DMS53 treated with DMSO at 0.1 percent for 48 hours (cell line): Measurements from ENCODE around the gene NOL8.

Experiments used
- DNase-seq: peaks from one replicate; lab custom pipeline; 2025; ENCODE audit not compliant: unreplicated experiment; lab: John Stamatoyannopoulos, UW

Gene NOL8

GRCh38 chr9:92270511-92270910 is 54.6 kb downstream of the NOL8 start:
- DNase-seq: no peak

GRCh38 chr9:92266486-92266885 is 58.7 kb downstream of the NOL8 start:
- DNase-seq: no peak

DNA sequence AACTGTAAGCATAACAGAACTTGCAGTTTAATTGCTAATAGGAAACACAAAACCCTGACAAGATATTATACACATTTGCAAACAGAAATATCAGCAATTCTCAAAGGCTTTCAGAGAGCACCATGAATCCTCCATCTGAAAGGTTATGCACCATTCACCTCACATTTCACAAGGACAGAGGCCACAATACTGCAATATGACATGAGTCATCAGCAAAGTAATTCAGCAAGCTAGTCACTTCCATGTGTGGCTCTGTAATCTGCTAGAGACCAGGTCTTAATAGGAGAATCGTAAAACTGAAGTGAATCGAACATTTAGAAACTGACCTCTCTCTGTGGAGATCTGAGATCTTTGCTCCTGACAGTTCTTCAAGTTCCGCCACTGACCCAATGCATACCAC is 60.0 kb downstream of the NOL8 start:
- DNase-seq: no peak

DNA sequence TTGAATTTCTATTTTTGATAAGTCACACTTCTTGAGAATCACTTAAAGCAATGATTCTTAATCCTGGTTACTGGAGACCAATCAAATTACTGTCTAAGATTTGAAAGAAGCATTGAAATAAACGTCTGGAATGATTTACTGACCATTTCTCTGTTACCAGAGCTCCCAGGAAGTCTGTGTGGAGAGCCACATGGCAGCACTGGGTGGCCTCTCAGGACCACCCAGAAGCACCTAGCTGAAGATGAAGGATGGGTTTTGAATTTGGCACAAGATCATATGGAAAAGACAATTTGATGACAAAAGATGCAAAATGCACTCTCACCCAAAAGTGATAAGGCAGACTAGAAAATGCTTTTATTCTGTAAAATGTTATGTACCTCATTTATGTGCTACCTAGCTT is 62.0 kb downstream of the NOL8 start:
- DNase-seq: no peak

DNA sequence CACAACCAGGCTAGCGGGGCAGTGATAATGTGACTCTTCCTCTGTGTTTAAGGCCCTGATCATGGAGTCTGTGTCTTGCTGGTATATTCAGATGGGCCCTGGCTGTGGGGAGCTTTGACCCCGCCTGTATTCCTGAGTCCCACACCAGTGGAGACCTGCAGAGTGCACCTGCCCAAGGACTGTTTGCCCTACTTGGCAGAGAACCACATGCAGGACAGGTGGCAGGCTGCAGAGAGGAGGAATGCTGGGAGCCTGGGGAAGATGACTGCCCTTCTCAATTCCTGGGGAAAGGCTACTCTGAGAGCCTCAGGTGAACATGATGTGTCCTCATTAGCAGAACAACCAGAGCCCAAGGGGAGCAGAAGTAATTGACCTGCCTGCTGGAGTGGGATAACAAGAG is 67.8 kb downstream of the NOL8 start:
- DNase-seq: no peak

DNA sequence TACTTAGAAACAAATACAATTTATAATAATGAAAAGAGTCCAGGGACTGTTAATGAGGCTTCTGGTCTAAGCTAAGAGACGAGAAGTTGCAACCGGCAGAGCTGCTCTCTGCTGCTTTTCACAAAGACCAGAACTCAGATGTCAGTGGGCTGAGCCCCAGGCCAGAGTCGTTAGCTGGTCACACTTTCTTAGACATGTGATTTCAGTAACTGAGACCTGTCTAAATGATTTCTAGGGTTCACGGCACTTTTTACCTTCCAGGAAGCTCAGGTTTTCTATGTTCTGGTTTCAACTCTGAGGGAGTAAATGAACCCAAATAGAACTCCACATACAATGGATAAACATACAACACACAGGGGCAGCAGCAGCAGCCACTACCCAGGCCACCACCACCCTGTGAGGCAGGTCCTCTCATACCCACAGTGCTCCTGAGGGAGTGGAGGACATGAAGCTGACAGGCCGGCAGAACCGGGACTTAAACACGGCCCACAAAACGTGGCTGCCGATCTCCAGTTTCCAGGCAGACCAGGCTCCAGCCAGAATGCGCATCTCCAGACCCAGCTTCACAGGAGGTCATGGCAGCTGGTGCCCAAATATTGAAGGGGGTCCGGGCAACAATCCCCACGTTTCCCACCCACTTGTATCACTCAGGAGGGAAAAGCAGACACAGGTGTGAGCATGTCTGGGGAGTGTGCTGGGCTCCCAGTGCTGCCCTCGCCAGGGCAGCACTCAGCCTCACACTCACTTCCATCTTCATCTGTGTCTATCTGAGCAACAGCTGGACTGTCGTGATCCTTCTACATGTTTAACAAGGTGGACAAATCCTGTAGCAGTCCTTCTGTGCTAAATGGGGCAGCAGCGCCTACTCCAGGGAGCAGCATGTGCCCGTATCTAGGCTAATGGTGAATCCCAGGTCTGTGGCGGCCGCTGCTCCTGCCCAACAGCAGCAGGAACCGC is 70.5 kb downstream of the NOL8 start:
- no peak for DNase-seq

DNA sequence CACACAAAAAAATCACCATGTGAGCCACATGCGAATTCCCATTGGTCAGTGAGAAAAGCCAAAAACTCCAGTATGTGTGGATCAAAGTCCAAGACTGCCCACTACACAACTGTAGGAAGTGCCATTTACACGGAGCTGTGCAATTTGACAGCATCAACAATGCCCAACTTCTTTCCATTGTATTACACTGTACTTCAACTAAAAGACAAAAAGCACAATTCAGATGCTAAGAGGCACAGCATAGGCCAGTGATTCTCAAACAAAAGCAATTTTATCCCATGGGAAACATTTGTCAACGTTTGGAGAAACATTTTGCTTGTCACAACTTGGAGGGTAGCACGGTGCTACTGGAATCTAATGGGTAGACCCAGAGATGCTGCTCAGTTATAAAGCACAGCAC is 71.5 kb downstream of the NOL8 start:
- DNase-seq: no peak

GRCh38 chr9:92247981-92248380 is 77.2 kb downstream of the NOL8 start:
- DNase-seq: peak; percentile 60
